Prostate gland (tissue), 2 donors: ENCODE measurements around the gene HS3ST3A1. TPM values are rescaled to one million over a fixed set of nuclear protein-coding genes. Genes with fewer than 3 reads are reported as not detected.

Experiments used
- DNase-seq: peaks from one replicate; pipeline ENCODE4 v3.0.0-alpha.2; 2019; ENCODE audit warnings: low spot score
- H3K27ac ChIP-seq, 2 donors: fragments of 200-600 bp; sonication (generic); 2 replicates each; pipeline ENCODE4 v1.5.1; 2017 to 2019
- H3K27me3 ChIP-seq: fragments of 200-600 bp; sonication (generic); replicated peaks from 2 replicates; pipeline ENCODE4 v1.5.1; 2019; ENCODE audit not compliant: insufficient read depth
- H3K36me3 ChIP-seq, 2 donors: fragments of 200-600 bp; sonication (generic); 1 replicate in 1 of 2; 2 replicates in 1 of 2; pipeline versions ENCODE4 v1.5.1 to v1.8.1; 2017 to 2019
- H3K4me1 ChIP-seq: fragments of 200-600 bp; sonication (generic); replicated peaks from 2 replicates; pipeline ENCODE4 v1.5.1; 2019
- H3K4me3 ChIP-seq, 2 donors: fragments of 200-600 bp; sonication (generic); 2 replicates each; pipeline ENCODE4 v1.5.1; 2017 to 2019
- H3K9me3 ChIP-seq: fragments of 200-600 bp; sonication (generic); 2 replicates; pipeline ENCODE4 v1.5.1; 2017
- CTCF ChIP-seq, 4 experiments: fragments of 200-600 bp in 2 of 4; fragments of 450-650 bp in 2 of 4; sonication (generic) in 2 of 4; IDR thresholded peaks; 1 replicate in 3 of 4; 2 replicates in 1 of 4; pipeline ENCODE4 v1.5.1; 2016 to 2019; ENCODE audit warnings: antibody characterized with exemption in 4 of 4, mild to moderate bottlenecking in 2 of 4, moderate library complexity in 2 of 4
- POLR2A ChIP-seq: fragments of 450-650 bp; IDR thresholded peaks from one replicate; pipeline ENCODE4 v1.6.1; 2016; ENCODE audit warnings: antibody characterized with exemption, mild to moderate bottlenecking
- POLR2AphosphoS5 ChIP-seq: sonication (generic); formaldehyde crosslinking; IDR thresholded peaks from one replicate; pipeline ENCODE4 v1.6.1; 2017; ENCODE audit warnings: antibody characterized with exemption
- WGBS: methylation state at CpG from one replicate; pipeline ENCODE4 v1.1.5; 2018; 5-methylcytosine and 5-hydroxymethylcytosine counted together
- intact Hi-C: fragments of 100-400 bp; cut with DNase I; formaldehyde crosslinking; loops from one replicate; pipeline ENCODE4 v1.14.2; 2022
- total RNA-seq, 2 donors: library from RNA; depleted of rRNA; stranded (reverse); fragments of >200 nt; gene quantifications; one replicate each; pipeline ENCODE4 v1.1.0, GENCODE V29; 2016

The HS3ST3A1 gene
- total RNA-seq, 2 donors from 2014 or later: 3.1 to 14.3 TPM

- no peak overlapping the region for H3K27ac ChIP-seq
- no peaks in the 10 kb centered on the region for H3K36me3 ChIP-seq
- intact Hi-C loops: no loop called here
- H3K4me1 ChIP-seq: no peaks in the 10 kb centered on the region
- H3K9me3 ChIP-seq: no peaks in the 10 kb centered on the region
- H3K4me3 ChIP-seq: no peak overlapping the region
- H3K27me3 ChIP-seq: no peaks in the 10 kb centered on the region
- TF ChIP-seq POLR2A: no peak
- TF ChIP-seq CTCF (IDR thresholded peaks at IDR 0.05): no peak
- TF ChIP-seq POLR2AphosphoS5: no peak
- no peak for DNase-seq
- 53% methylated on average over 8 of the region's 8 CpGs for WGBS
Observed at GRCh38 chr17:13636951-13637350, 35.2 kb upstream of the HS3ST3A1 start.

GRCh38 chr17:13635951-13636350, 34.2 kb upstream of the HS3ST3A1 start:
- WGBS: 66% methylated on average over 5 of the region's 5 CpGs
- intact Hi-C loops: no loop called here
- H3K36me3 ChIP-seq: no peaks in the 10 kb centered on the region
- no peaks in the 10 kb centered on the region for H3K4me1 ChIP-seq
- H3K27me3 ChIP-seq: no peaks in the 10 kb centered on the region
- DNase-seq: no peak
- no peak for TF ChIP-seq POLR2A
- no peak for TF ChIP-seq CTCF (IDR thresholded peaks at IDR 0.05)
- no peak for TF ChIP-seq POLR2AphosphoS5
- H3K4me3 ChIP-seq: no peak overlapping the region
- H3K27ac ChIP-seq: no peak overlapping the region
- no peaks in the 10 kb centered on the region for H3K9me3 ChIP-seq

GRCh38 chr17:13634021-13634420, 32.3 kb upstream of the HS3ST3A1 start:
- TF ChIP-seq POLR2A: no peak
- H3K4me1 ChIP-seq: no peaks in the 10 kb centered on the region
- H3K27me3 ChIP-seq: no peaks in the 10 kb centered on the region
- H3K9me3 ChIP-seq: no peaks in the 10 kb centered on the region
- no peaks in the 10 kb centered on the region for H3K36me3 ChIP-seq
- DNase-seq: no peak
- no peak overlapping the region for H3K27ac ChIP-seq
- no peak overlapping the region for H3K4me3 ChIP-seq
- 94% methylated on average over 1 of the region's 1 CpG for WGBS
- intact Hi-C loops: no loop called here

GRCh38 chr17:13631529-13631928, 29.8 kb upstream of the HS3ST3A1 start:
- DNase-seq: no peak
- Histone ChIP-seq H3K36me3 (no peaks in the 10 kb centered on the region), H3K9me3 (no peaks in the 10 kb centered on the region), H3K27me3 (no peaks in the 10 kb centered on the region), H3K4me1 (no peaks in the 10 kb centered on the region), H3K4me3 (no peak overlapping the region), H3K27ac (no peak overlapping the region)
- TF ChIP-seq POLR2A (no peak), POLR2AphosphoS5 (no peak)
- intact Hi-C loops: no loop called here
- WGBS: 89% methylated on average over 2 of the region's 2 CpGs

- Histone ChIP-seq H3K4me3 (no peak overlapping the region), H3K4me1 (no peaks in the 10 kb centered on the region), H3K36me3 (no peaks in the 10 kb centered on the region), H3K27me3 (no peaks in the 10 kb centered on the region), H3K27ac (no peak overlapping the region), H3K9me3 (no peaks in the 10 kb centered on the region)
- DNase-seq: no peak
- WGBS: 95% methylated on average over 1 of the region's 1 CpG
- intact Hi-C loops: no loop called here
- TF ChIP-seq POLR2AphosphoS5 (no peak), CTCF (IDR thresholded peaks at IDR 0.05) (no peak), POLR2A (no peak)
Observed at GRCh38 chr17:13626703-13627102, 25.0 kb upstream of the HS3ST3A1 start.

- no peaks in the 10 kb centered on the region for H3K4me1 ChIP-seq
- no peaks in the 10 kb centered on the region for H3K36me3 ChIP-seq
- intact Hi-C loops: no loop called here
- no peak for TF ChIP-seq CTCF (IDR thresholded peaks at IDR 0.05)
- TF ChIP-seq POLR2AphosphoS5: no peak
- no peak for TF ChIP-seq POLR2A
- whole genome bisulfite sequencing: 88% methylated on average over 4 of the region's 4 CpGs
- H3K9me3 ChIP-seq: no peaks in the 10 kb centered on the region
- H3K27ac ChIP-seq: no peak overlapping the region
- H3K27me3 ChIP-seq: no peaks in the 10 kb centered on the region
- H3K4me3 ChIP-seq: no peak overlapping the region
- no peak for DNase-seq
Observed at GRCh38 chr17:13619462-13619861, 17.7 kb upstream of the HS3ST3A1 start.
